Measurements from ENCODE around the gene FTSJ1.

DNA sequence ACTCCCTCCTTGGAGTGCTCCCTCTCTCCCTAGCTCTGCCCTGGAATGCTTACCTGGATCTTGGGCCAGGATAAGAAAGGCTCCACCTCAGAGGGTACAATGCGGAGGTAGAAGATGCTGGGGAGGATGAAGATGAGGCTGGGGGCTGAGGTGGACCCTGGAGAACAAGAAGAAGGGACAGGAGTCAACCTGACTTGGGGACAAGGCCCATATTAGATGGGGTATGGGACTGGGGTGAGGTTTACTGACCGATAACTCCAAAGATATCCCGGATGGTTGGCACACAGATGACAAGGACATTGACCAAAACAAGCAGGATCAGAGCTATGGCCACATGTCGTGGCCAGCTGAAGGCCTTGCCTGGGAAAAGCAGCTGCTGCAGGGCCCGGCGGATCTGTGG is 16.5 kb upstream of the FTSJ1 start:
- TF ChIP-seq, protein P1, sequence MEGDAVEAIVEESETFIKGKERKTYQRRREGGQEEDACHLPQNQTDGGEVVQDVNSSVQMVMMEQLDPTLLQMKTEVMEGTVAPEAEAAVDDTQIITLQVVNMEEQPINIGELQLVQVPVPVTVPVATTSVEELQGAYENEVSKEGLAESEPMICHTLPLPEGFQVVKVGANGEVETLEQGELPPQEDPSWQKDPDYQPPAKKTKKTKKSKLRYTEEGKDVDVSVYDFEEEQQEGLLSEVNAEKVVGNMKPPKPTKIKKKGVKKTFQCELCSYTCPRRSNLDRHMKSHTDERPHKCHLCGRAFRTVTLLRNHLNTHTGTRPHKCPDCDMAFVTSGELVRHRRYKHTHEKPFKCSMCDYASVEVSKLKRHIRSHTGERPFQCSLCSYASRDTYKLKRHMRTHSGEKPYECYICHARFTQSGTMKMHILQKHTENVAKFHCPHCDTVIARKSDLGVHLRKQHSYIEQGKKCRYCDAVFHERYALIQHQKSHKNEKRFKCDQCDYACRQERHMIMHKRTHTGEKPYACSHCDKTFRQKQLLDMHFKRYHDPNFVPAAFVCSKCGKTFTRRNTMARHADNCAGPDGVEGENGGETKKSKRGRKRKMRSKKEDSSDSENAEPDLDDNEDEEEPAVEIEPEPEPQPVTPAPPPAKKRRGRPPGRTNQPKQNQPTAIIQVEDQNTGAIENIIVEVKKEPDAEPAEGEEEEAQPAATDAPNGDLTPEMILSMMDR (IDR thresholded peaks at IDR 0.05; ENCODE audit: low read length): no peak
- no peak for TF ChIP-seq EZH2 (optimal IDR thresholded peaks at IDR 0.05; ENCODE audit: low read depth, low read length)
- TF ChIP-seq EZH2phosphoT487 (IDR thresholded peaks at IDR 0.05; ENCODE audit: low read length): no peak

Measured in MM.1S (cell line).